Left lung (tissue), 10 donors: ENCODE results near the gene IL4R. TPM values are rescaled to one million over a fixed set of nuclear protein-coding genes. Genes with fewer than 3 reads are reported as not detected.
A peak's percentile ranks its signal among the peaks of the same experiment; 100 is the strongest.

ENCODE experiments used
- ATAC-seq: fragments of 200-7000 bp; cut with Tn5 transposase; one replicate; pipeline ENCODE4 v1.9.1; 2020; ENCODE audit warnings: moderate library complexity
- DNase-seq, 4 donors: peaks; one replicate each; pipeline ENCODE4 v3.0.0-alpha.2; 2013 to 2020
- H3K27ac ChIP-seq, 2 donors: fragments of 200-600 bp; sonication (generic) in 1 of 2; one replicate each; pipeline versions ENCODE4 v1.5.0 to v1.8.0; 2020 to 2021
- H3K27me3 ChIP-seq, 2 donors: fragments of 200-600 bp; sonication (generic) in 1 of 2; one replicate each; pipeline versions ENCODE4 v1.5.0 to v1.8.0; 2020 to 2021
- H3K36me3 ChIP-seq, 2 donors: fragments of 200-600 bp; sonication (generic) in 1 of 2; one replicate each; pipeline versions ENCODE4 v1.5.0 to v1.8.0; 2020 to 2021
- H3K4me1 ChIP-seq, 2 donors: fragments of 200-600 bp; one replicate each; pipeline ENCODE4 v1.8.0; 2021
- H3K4me3 ChIP-seq, 2 donors: fragments of 200-600 bp; sonication (generic) in 1 of 2; one replicate each; pipeline versions ENCODE4 v1.5.0 to v1.8.0; 2020 to 2021; ENCODE audit warnings: mild to moderate bottlenecking in 1 of 2
- H3K9me3 ChIP-seq, 2 donors: fragments of 200-600 bp; sonication (generic) in 1 of 2; one replicate each; pipeline versions ENCODE4 v1.5.0 to v1.8.0; 2020 to 2021
- CTCF ChIP-seq, 2 donors: fragments of 200-600 bp; sonication (generic) in 1 of 2; IDR thresholded peaks; one replicate each; pipeline versions ENCODE4 v1.5.0 to v1.8.0; 2021; ENCODE audit warnings: antibody characterized with exemption in 2 of 2
- intact Hi-C, 2 donors: fragments of 100-400 bp; cut with DNase I; formaldehyde crosslinking; loops; one replicate each; pipeline versions ENCODE4 v1.11.2 to v1.14.2; 2022
- polyA plus RNA-seq, 6 donors: library from polyadenylated mRNA; unstranded; fragments of 120-200 nt; gene quantifications; one replicate each; pipeline ENCODE4 v1.2.1, GENCODE V29; 2013; ENCODE audit not compliant: insufficient read length in 6 of 6
- total RNA-seq, 2 donors: library from RNA; stranded (reverse); fragmentation: NEBNext Ultra II Directional; extraction: Animal tissue kit (Norgen Biotek cat#: 25700); gene quantifications; one replicate each; pipeline ENCODE4 v1.2.1, GENCODE V29; 2021
- donor health status: DM: no; HTN: yes; CAD: no.
- donor health status: DM: no; HTN: no; CAD: no.

Gene IL4R
- total and polyA plus RNA-seq, 8 donors, result 29.4 to 133 (median 35.9) TPM

GRCh38 chr16:27334838-27335237 is 21.1 kb downstream of the IL4R start:
- TF ChIP-seq CTCF (IDR thresholded peaks at IDR 0.05), result no peak
- Histone ChIP-seq H3K27me3 (no peaks in the 10 kb centered on the region), H3K27ac (peak overlapping the region in 1 of 2 donors; percentile 100), H3K9me3 (no peaks in the 10 kb centered on the region), H3K36me3 (peaks cover 0 to 90% of the 10 kb centered on the region in 2 donors), H3K4me1 (peaks cover 20 to 94% of the 10 kb centered on the region in 2 donors), H3K4me3 (no peak overlapping the region)
- ATAC-seq (no peak), DNase-seq (peak in 1 of 4 donors; percentile 38)
- intact Hi-C loops, result no loop called here

GRCh38 chr16:27335349-27336053 is 21.7 kb downstream of the IL4R start:
- H3K27ac ChIP-seq, result peak overlapping the region in 1 of 2 donors; percentile 39
- peaks cover 0 to 92% of the 10 kb centered on the region in 2 donors for H3K36me3 ChIP-seq
- intact Hi-C loops, result no loop called here
- H3K4me3 ChIP-seq, result no peak overlapping the region
- ATAC-seq (no peak), DNase-seq (no peak)
- no peak for TF ChIP-seq CTCF (IDR thresholded peaks at IDR 0.05)
- H3K27me3 ChIP-seq, result no peaks in the 10 kb centered on the region
- peaks cover 15 to 94% of the 10 kb centered on the region in 2 donors for H3K4me1 ChIP-seq
- H3K9me3 ChIP-seq, result no peaks in the 10 kb centered on the region

GRCh38 chr16:27337024-27337423 is 23.2 kb downstream of the IL4R start:
- peak overlapping the region; percentile 3 to 43 for H3K27ac ChIP-seq
- DNase-seq, result no peak
- no peak overlapping the region for H3K4me3 ChIP-seq
- H3K36me3 ChIP-seq, result peaks cover 0 to 92% of the 10 kb centered on the region in 2 donors
- H3K4me1 ChIP-seq, result peaks cover 7 to 91% of the 10 kb centered on the region in 2 donors
- no peaks in the 10 kb centered on the region for H3K9me3 ChIP-seq
- intact Hi-C loops, result no loop called here
- no peak for TF ChIP-seq CTCF (IDR thresholded peaks at IDR 0.05)
- no peaks in the 10 kb centered on the region for H3K27me3 ChIP-seq
- peak; percentile 75 for ATAC-seq

GRCh38 chr16:27339180-27339579 is 25.4 kb downstream of the IL4R start:
- ATAC-seq (no peak), DNase-seq (no peak)
- H3K36me3 ChIP-seq, result peaks cover 0 to 93% of the 10 kb centered on the region in 2 donors
- H3K27ac ChIP-seq, result no peak overlapping the region
- no peak for TF ChIP-seq CTCF (IDR thresholded peaks at IDR 0.05)
- no peaks in the 10 kb centered on the region for H3K9me3 ChIP-seq
- peaks cover 6 to 69% of the 10 kb centered on the region in 2 donors for H3K4me1 ChIP-seq
- H3K4me3 ChIP-seq, result no peak overlapping the region
- intact Hi-C loops, result no loop called here
- no peaks in the 10 kb centered on the region for H3K27me3 ChIP-seq

- ATAC-seq, result no peak
- intact Hi-C loops, result no loop called here
Measured at GRCh38 chr16:27340654-27341053, 26.9 kb downstream of the IL4R start.

More at GRCh38 chr16:27340654-27341053, 26.9 kb downstream of the IL4R start:
- Histone ChIP-seq H3K9me3 (no peaks in the 10 kb centered on the region), H3K27me3 (no peaks in the 10 kb centered on the region), H3K4me3 (no peak overlapping the region), H3K4me1 (peaks cover 3 to 56% of the 10 kb centered on the region in 2 donors), H3K27ac (no peak overlapping the region), H3K36me3 (peaks cover 0 to 93% of the 10 kb centered on the region in 2 donors)
- TF ChIP-seq CTCF (IDR thresholded peaks at IDR 0.05), result no peak
- no peak for DNase-seq
